CD4-positive, alpha-beta memory T cell (primary cell): ENCODE data around the gene PTPRG. TPM values are rescaled to one million over a fixed set of nuclear protein-coding genes. Genes with fewer than 3 reads are reported as not detected.

Experiments
- CTCF ChIA-PET: fragments of 350-600 bp; sonication (Branson Sonifier 250); formaldehyde crosslinking; loops from one replicate; lab custom pipeline; 2021; ENCODE audit warnings: inconsistent platforms; ENCODE audit not compliant: partially characterized antibody; lab: Charles Lee
- POLR2A ChIA-PET: fragments of 350-600 bp; sonication (Branson Sonifier 250); formaldehyde crosslinking; loops from one replicate; lab custom pipeline; 2021; ENCODE audit not compliant: partially characterized antibody; lab: Charles Lee
- DNase-seq, 5 donors: peaks; one replicate each; pipeline versions ENCODE4 v3.0.0 to v3.0.0-alpha.2; 2020 to 2022; ENCODE audit warnings: mixed read lengths in 1 of 5
- H3K27ac ChIP-seq: one replicate; pipeline ENCODE4 v1.7.0; 2013; ENCODE audit warnings: low read depth, low read length
- H3K27me3 ChIP-seq: 2 replicates; pipeline ENCODE4 v1.7.0; 2013; ENCODE audit warnings: mild to moderate bottlenecking, low read length, moderate library complexity; ENCODE audit not compliant: insufficient read depth
- H3K36me3 ChIP-seq: 2 replicates; pipeline ENCODE4 v1.7.0; 2013; ENCODE audit warnings: mild to moderate bottlenecking, low read length, moderate library complexity; ENCODE audit not compliant: insufficient read depth
- H3K4me1 ChIP-seq: 2 replicates; pipeline ENCODE4 v1.7.0; 2013; ENCODE audit warnings: mild to moderate bottlenecking, low read length, moderate library complexity; ENCODE audit not compliant: insufficient read depth
- H3K4me3 ChIP-seq, 2 donors: one replicate each; pipeline ENCODE4 v1.7.0; 2013; ENCODE audit warnings: low read length in 2 of 2, mild to moderate bottlenecking in 1 of 2
- H3K9me3 ChIP-seq, 2 donors: one replicate each; pipeline ENCODE4 v1.7.0; 2013; ENCODE audit warnings: low read length in 2 of 2, control low read depth in 1 of 2; ENCODE audit not compliant: control insufficient read depth in 1 of 2
- H3K27ac Mint-ChIP-seq, 7 donors: one replicate each; pipeline ENCODE4 v1.8.0; 2020 to 2021; ENCODE audit warnings: mixed read lengths in 7 of 7, mild to moderate bottlenecking in 6 of 7, inconsistent platforms in 3 of 7, moderate library complexity in 3 of 7
- H3K27me3 Mint-ChIP-seq, 2 donors: one replicate each; pipeline ENCODE4 v1.8.0; 2020 to 2021; ENCODE audit warnings: mixed read lengths in 2 of 2
- H3K36me3 Mint-ChIP-seq, 2 donors: one replicate each; pipeline ENCODE4 v1.8.0; 2020 to 2021; ENCODE audit warnings: mixed read lengths in 2 of 2, inconsistent platforms in 1 of 2, mild to moderate bottlenecking in 1 of 2
- H3K4me1 Mint-ChIP-seq, 4 donors: one replicate each; pipeline ENCODE4 v1.8.0; 2020 to 2021; ENCODE audit warnings: mixed read lengths in 4 of 4, mild to moderate bottlenecking in 1 of 4
- H3K4me3 Mint-ChIP-seq, 8 donors: one replicate each; pipeline ENCODE4 v1.8.0; 2020 to 2021; ENCODE audit warnings: mixed read lengths in 8 of 8, mild to moderate bottlenecking in 7 of 8, moderate library complexity in 6 of 8, inconsistent platforms in 3 of 8
- H3K9me3 Mint-ChIP-seq, 8 donors: one replicate each; pipeline ENCODE4 v1.8.0; 2020 to 2021; ENCODE audit warnings: mixed read lengths in 8 of 8, mild to moderate bottlenecking in 5 of 8, inconsistent platforms in 3 of 8, moderate library complexity in 1 of 8
- intact Hi-C: fragments of 100-400 bp; cut with micrococcal nuclease; formaldehyde crosslinking; loops from one replicate; pipeline ENCODE4 v1.15.1; 2023
- polyA plus RNA-seq, 2 donors: library from polyadenylated mRNA; unstranded; fragments of 300-500 nt; fragmentation: Illumina TruSeq; gene quantifications; one replicate each; pipeline ENCODE4 v1.2.3, GENCODE V29; 2021
- total RNA-seq, 2 experiments: library from RNA; stranded (reverse); gene quantifications; one replicate each; pipeline ENCODE4 v1.2.3, GENCODE V29; 2021

Gene PTPRG
- total and polyA plus RNA-seq, 4 experiments from 2014 or later = not detected

- Histone ChIP-seq H3K4me3 (no peak overlapping the region), H3K4me1 (no peaks in the 10 kb centered on the region), H3K27me3 (no peaks in the 10 kb centered on the region), H3K27ac (no peak overlapping the region), H3K9me3 (peaks cover 0 to 4% of the 10 kb centered on the region in 2 donors), H3K36me3 (no peaks in the 10 kb centered on the region)
- intact Hi-C loops = no loop called here
- H3K4me1 Mint-ChIP-seq = no peaks in the 10 kb centered on the region
- no peaks in the 10 kb centered on the region for H3K27me3 Mint-ChIP-seq
- peaks cover 0 to 5% (median 0%) of the 10 kb centered on the region in 8 donors for H3K9me3 Mint-ChIP-seq
- no peaks in the 10 kb centered on the region for H3K36me3 Mint-ChIP-seq
- CTCF ChIA-PET = no interaction called here
- DNase-seq = no peak
- no peak overlapping the region for H3K4me3 Mint-ChIP-seq
- H3K27ac Mint-ChIP-seq = no peak overlapping the region
- POLR2A ChIA-PET = no interaction called here
Observed at GRCh38 chr3:61868499-61868898, 307.1 kb downstream of the PTPRG start.

- Histone ChIP-seq H3K4me1 (no peaks in the 10 kb centered on the region), H3K27ac (no peak overlapping the region), H3K9me3 (peaks cover 0 to 4% of the 10 kb centered on the region in 2 donors), H3K4me3 (no peak overlapping the region), H3K36me3 (no peaks in the 10 kb centered on the region), H3K27me3 (no peaks in the 10 kb centered on the region)
- ChIA-PET CTCF (no interaction called here), POLR2A (no interaction called here)
- Mint-ChIP-seq H3K27ac (no peak overlapping the region), H3K27me3 (no peaks in the 10 kb centered on the region), H3K4me3 (no peak overlapping the region), H3K4me1 (no peaks in the 10 kb centered on the region), H3K36me3 (no peaks in the 10 kb centered on the region), H3K9me3 (peaks cover 0 to 5% (median 0%) of the 10 kb centered on the region in 8 donors)
- no peak for DNase-seq
- intact Hi-C loops = no loop called here
Observed at GRCh38 chr3:61869371-61869770, 308.0 kb downstream of the PTPRG start.

- ChIA-PET POLR2A (no interaction called here), CTCF (no interaction called here)
- H3K4me3 ChIP-seq = no peak overlapping the region
- Mint-ChIP-seq H3K4me1 (no peaks in the 10 kb centered on the region), H3K27me3 (peaks cover 0 to 2% of the 10 kb centered on the region in 2 donors), H3K27ac (no peak overlapping the region), H3K4me3 (no peak overlapping the region), H3K9me3 (peaks cover 0 to 5% (median 3%) of the 10 kb centered on the region in 8 donors), H3K36me3 (no peaks in the 10 kb centered on the region)
- no peaks in the 10 kb centered on the region for H3K4me1 ChIP-seq
- H3K9me3 ChIP-seq = peaks cover 0 to 4% of the 10 kb centered on the region in 2 donors
- no peak overlapping the region for H3K27ac ChIP-seq
- intact Hi-C loops = no loop called here
- no peaks in the 10 kb centered on the region for H3K27me3 ChIP-seq
- no peak for DNase-seq
- H3K36me3 ChIP-seq = no peaks in the 10 kb centered on the region
Observed at GRCh38 chr3:61871644-61872043, 310.3 kb downstream of the PTPRG start.

- peaks cover 0 to 5% (median 3%) of the 10 kb centered on the region in 8 donors for H3K9me3 Mint-ChIP-seq
- no peak overlapping the region for H3K4me3 ChIP-seq
- no peaks in the 10 kb centered on the region for H3K4me1 ChIP-seq
- H3K36me3 Mint-ChIP-seq = no peaks in the 10 kb centered on the region
- H3K27ac ChIP-seq = no peak overlapping the region
- H3K27ac Mint-ChIP-seq = no peak overlapping the region
- peaks cover 0 to 2% of the 10 kb centered on the region in 2 donors for H3K27me3 Mint-ChIP-seq
- no peak for DNase-seq
- intact Hi-C loops = no loop called here
- ChIA-PET CTCF (no interaction called here), POLR2A (no interaction called here)
- no peaks in the 10 kb centered on the region for H3K27me3 ChIP-seq
- H3K4me3 Mint-ChIP-seq = no peak overlapping the region
- H3K36me3 ChIP-seq = no peaks in the 10 kb centered on the region
- H3K4me1 Mint-ChIP-seq = no peaks in the 10 kb centered on the region
- H3K9me3 ChIP-seq = peaks cover 0 to 4% of the 10 kb centered on the region in 2 donors
Observed at GRCh38 chr3:61872077-61872706, 310.8 kb downstream of the PTPRG start.

- H3K9me3 ChIP-seq = peaks cover 0 to 4% of the 10 kb centered on the region in 2 donors
- H3K36me3 ChIP-seq = no peaks in the 10 kb centered on the region
- no peak overlapping the region for H3K27ac Mint-ChIP-seq
- ChIA-PET POLR2A (no interaction called here), CTCF (no interaction called here)
- no peak for DNase-seq
- H3K9me3 Mint-ChIP-seq = peaks cover 0 to 10% (median 2%) of the 10 kb centered on the region in 8 donors
- H3K4me3 Mint-ChIP-seq = no peak overlapping the region
- no peaks in the 10 kb centered on the region for H3K4me1 ChIP-seq
- H3K27ac ChIP-seq = no peak overlapping the region
- no peaks in the 10 kb centered on the region for H3K36me3 Mint-ChIP-seq
- H3K27me3 Mint-ChIP-seq = peaks cover 0 to 2% of the 10 kb centered on the region in 2 donors
- H3K27me3 ChIP-seq = no peaks in the 10 kb centered on the region
- H3K4me3 ChIP-seq = no peak overlapping the region
- H3K4me1 Mint-ChIP-seq = no peaks in the 10 kb centered on the region
- intact Hi-C loops = no loop called here
Observed at GRCh38 chr3:61875046-61875844, 313.9 kb downstream of the PTPRG start.

- H3K4me3 Mint-ChIP-seq = no peak overlapping the region
- H3K4me1 ChIP-seq = no peaks in the 10 kb centered on the region
- H3K36me3 Mint-ChIP-seq = no peaks in the 10 kb centered on the region
- DNase-seq = no peak
- POLR2A ChIA-PET = no interaction called here
- H3K4me3 ChIP-seq = no peak overlapping the region
- intact Hi-C loops = no loop called here
- no peak overlapping the region for H3K27ac Mint-ChIP-seq
- H3K27me3 ChIP-seq = no peaks in the 10 kb centered on the region
- H3K36me3 ChIP-seq = no peaks in the 10 kb centered on the region
- no peaks in the 10 kb centered on the region for H3K4me1 Mint-ChIP-seq
- peaks cover 0 to 10% (median 2%) of the 10 kb centered on the region in 8 donors for H3K9me3 Mint-ChIP-seq
- no peak overlapping the region for H3K27ac ChIP-seq
- H3K27me3 Mint-ChIP-seq = peaks cover 0 to 2% of the 10 kb centered on the region in 2 donors
- H3K9me3 ChIP-seq = peaks cover 0 to 4% of the 10 kb centered on the region in 2 donors
- CTCF ChIA-PET = no interaction called here
Observed at GRCh38 chr3:61875976-61876671, 314.8 kb downstream of the PTPRG start.

- Histone ChIP-seq H3K4me3 (no peak overlapping the region), H3K4me1 (no peaks in the 10 kb centered on the region), H3K9me3 (peaks cover 0 to 1% of the 10 kb centered on the region in 2 donors), H3K36me3 (no peaks in the 10 kb centered on the region), H3K27me3 (no peaks in the 10 kb centered on the region), H3K27ac (no peak overlapping the region)
- ChIA-PET CTCF (no interaction called here), POLR2A (no interaction called here)
- H3K9me3 Mint-ChIP-seq = peaks cover 0 to 10% (median 2%) of the 10 kb centered on the region in 8 donors
- no peak for DNase-seq
- H3K27me3 Mint-ChIP-seq = peaks cover 0 to 2% of the 10 kb centered on the region in 2 donors
- no peak overlapping the region for H3K27ac Mint-ChIP-seq
- intact Hi-C loops = no loop called here
- no peak overlapping the region for H3K4me3 Mint-ChIP-seq
- H3K4me1 Mint-ChIP-seq = no peaks in the 10 kb centered on the region
- no peaks in the 10 kb centered on the region for H3K36me3 Mint-ChIP-seq
Observed at GRCh38 chr3:61876797-61877196, 315.4 kb downstream of the PTPRG start.
